HUES64 (cell line): Measurements from ENCODE around the gene SMARCD3.
A peak's percentile ranks its signal among the peaks of the same experiment; 100 is the strongest.

ENCODE experiments used
- H3K27ac ChIP-seq: 2 replicates; pipeline ENCODE4 v1.7.0; 2013; ENCODE audit warnings: low read depth, low read length, inconsistent platforms
- H3K27me3 ChIP-seq: 2 replicates; pipeline ENCODE4 v1.6.1; 2013; ENCODE audit warnings: mild to moderate bottlenecking, low read length; ENCODE audit not compliant: insufficient read depth
- H3K36me3 ChIP-seq: 2 replicates; pipeline ENCODE4 v1.6.1; 2013; ENCODE audit warnings: mild to moderate bottlenecking, low read length; ENCODE audit not compliant: insufficient read depth
- H3K4me1 ChIP-seq: 2 replicates; pipeline ENCODE4 v1.6.1; 2013; ENCODE audit warnings: mild to moderate bottlenecking, low read length, moderate library complexity; ENCODE audit not compliant: insufficient read depth
- H3K4me3 ChIP-seq: 2 replicates; pipeline ENCODE4 v1.5.1; 2013; ENCODE audit warnings: mild to moderate bottlenecking, low read length, moderate library complexity
- H3K9ac ChIP-seq: 2 replicates; pipeline ENCODE4 v1.6.1; 2013; ENCODE audit warnings: mild to moderate bottlenecking, low read depth, low read length
- H3K9me3 ChIP-seq: 2 replicates; pipeline ENCODE4 v1.6.1; 2013; ENCODE audit warnings: low read depth, low read length; ENCODE audit not compliant: insufficient read depth
- WGBS: fragments of 150-250, 120-280 bp; methylation state at CpG from one replicate; pipeline ENCODE4 v1.1.7; 2013; ENCODE audit warnings: missing lambda C conversion rate; 5-methylcytosine and 5-hydroxymethylcytosine counted together

SMARCD3 gene

GRCh38 chr7:151279868-151280267 lies 31.4 kb upstream of the SMARCD3 start:
- Histone ChIP-seq H3K27me3 (peaks cover 33% of the 10 kb centered on the region), H3K9ac (no peak overlapping the region), H3K36me3 (no peaks in the 10 kb centered on the region), H3K27ac (no peak overlapping the region), H3K9me3 (no peaks in the 10 kb centered on the region), H3K4me1 (0 out of 2 replicates have a peak, but pooled peaks cover 4% of the 10 kb centered on the region), H3K4me3 (no peak overlapping the region)
- 85% methylated on average over 5 of the region's 5 CpGs for WGBS

GRCh38 chr7:151278949-151279348 lies 30.5 kb upstream of the SMARCD3 start:
- no peaks in the 10 kb centered on the region for H3K36me3 ChIP-seq
- H3K27me3 ChIP-seq, result peaks cover 38% of the 10 kb centered on the region
- H3K4me3 ChIP-seq, result no peak overlapping the region
- whole genome bisulfite sequencing, result 89% methylated on average over 12 of the region's 12 CpGs
- H3K27ac ChIP-seq, result no peak overlapping the region
- H3K4me1 ChIP-seq, result 0 out of 2 replicates have a peak, but pooled peaks cover 4% of the 10 kb centered on the region
- H3K9me3 ChIP-seq, result no peaks in the 10 kb centered on the region
- no peak overlapping the region for H3K9ac ChIP-seq

- Histone ChIP-seq H3K4me1 (0 out of 2 replicates have a peak, but pooled peaks cover 4% of the 10 kb centered on the region), H3K4me3 (no peak overlapping the region), H3K27me3 (peaks cover 38% of the 10 kb centered on the region), H3K9ac (no peak overlapping the region), H3K36me3 (no peaks in the 10 kb centered on the region), H3K27ac (no peak overlapping the region), H3K9me3 (no peaks in the 10 kb centered on the region)
- 78% methylated on average over 8 of the region's 8 CpGs for WGBS
These were observed 29.1 kb upstream of the SMARCD3 start for GRCh38 chr7:151277631-151278030.

- H3K9me3 ChIP-seq, result no peaks in the 10 kb centered on the region
- H3K36me3 ChIP-seq, result no peaks in the 10 kb centered on the region
- H3K27me3 ChIP-seq, result peaks cover 38% of the 10 kb centered on the region
- no peak overlapping the region for H3K27ac ChIP-seq
- 0 out of 2 replicates have a peak overlapping the region, but pooled peaks have one; percentile 33 for H3K9ac ChIP-seq
- H3K4me1 ChIP-seq, result 0 out of 2 replicates have a peak, but pooled peaks cover 4% of the 10 kb centered on the region
- peak overlapping the region; percentile 47 for H3K4me3 ChIP-seq
- WGBS, result 12% methylated on average over 63 of the region's 63 CpGs
These were observed 28.4 kb upstream of the SMARCD3 start for GRCh38 chr7:151276666-151277590.

GRCh38 chr7:151275813-151276577 lies 27.5 kb upstream of the SMARCD3 start:
- Histone ChIP-seq H3K4me3 (peak overlapping the region; percentile 25; the same call in 1 of the 2 replicates), H3K4me1 (0 out of 2 replicates have a peak, but pooled peaks cover 4% of the 10 kb centered on the region), H3K9me3 (no peaks in the 10 kb centered on the region), H3K27me3 (peaks cover 38% of the 10 kb centered on the region), H3K27ac (no peak overlapping the region), H3K9ac (no peak overlapping the region), H3K36me3 (no peaks in the 10 kb centered on the region)
- 24% methylated on average over 10 of the region's 10 CpGs for WGBS

GRCh38 chr7:151274936-151275812 lies 26.7 kb upstream of the SMARCD3 start:
- H3K36me3 ChIP-seq, result no peaks in the 10 kb centered on the region
- H3K4me3 ChIP-seq, result no peak overlapping the region
- no peak overlapping the region for H3K9ac ChIP-seq
- peaks cover 38% of the 10 kb centered on the region for H3K27me3 ChIP-seq
- H3K27ac ChIP-seq, result no peak overlapping the region
- WGBS, result 83% methylated on average over 17 of the region's 17 CpGs
- H3K9me3 ChIP-seq, result no peaks in the 10 kb centered on the region
- 0 out of 2 replicates have a peak, but pooled peaks cover 4% of the 10 kb centered on the region for H3K4me1 ChIP-seq

GRCh38 chr7:151274396-151274795 lies 25.9 kb upstream of the SMARCD3 start:
- Histone ChIP-seq H3K4me1 (0 out of 2 replicates have a peak, but pooled peaks cover 4% of the 10 kb centered on the region), H3K27me3 (peaks cover 33% of the 10 kb centered on the region), H3K4me3 (no peak overlapping the region), H3K9me3 (no peaks in the 10 kb centered on the region), H3K27ac (no peak overlapping the region), H3K9ac (no peak overlapping the region), H3K36me3 (no peaks in the 10 kb centered on the region)
- 92% methylated on average over 9 of the region's 9 CpGs for WGBS

- H3K4me1 ChIP-seq, result 0 out of 2 replicates have a peak, but pooled peaks cover 4% of the 10 kb centered on the region
- H3K36me3 ChIP-seq, result no peaks in the 10 kb centered on the region
- peaks cover 31% of the 10 kb centered on the region for H3K27me3 ChIP-seq
- no peaks in the 10 kb centered on the region for H3K9me3 ChIP-seq
- WGBS, result 85% methylated on average over 9 of the region's 9 CpGs
- no peak overlapping the region for H3K4me3 ChIP-seq
- H3K27ac ChIP-seq, result no peak overlapping the region
- H3K9ac ChIP-seq, result no peak overlapping the region
These were observed 25.3 kb upstream of the SMARCD3 start for GRCh38 chr7:151273651-151274390.

- Histone ChIP-seq H3K36me3 (no peaks in the 10 kb centered on the region), H3K4me3 (no peak overlapping the region), H3K9me3 (no peaks in the 10 kb centered on the region), H3K9ac (no peak overlapping the region), H3K4me1 (0 out of 2 replicates have a peak, but pooled peaks cover 4% of the 10 kb centered on the region), H3K27me3 (peaks cover 30% of the 10 kb centered on the region), H3K27ac (no peak overlapping the region)
- WGBS, result 93% methylated on average over 7 of the region's 7 CpGs
These were observed 24.4 kb upstream of the SMARCD3 start for GRCh38 chr7:151272877-151273276.

- 84% methylated on average over 10 of the region's 10 CpGs for WGBS
- Histone ChIP-seq H3K27ac (no peak overlapping the region), H3K4me3 (no peak overlapping the region), H3K27me3 (peaks cover 25% of the 10 kb centered on the region), H3K9ac (no peak overlapping the region), H3K4me1 (0 out of 2 replicates have a peak, but pooled peaks cover 3% of the 10 kb centered on the region), H3K36me3 (no peaks in the 10 kb centered on the region), H3K9me3 (no peaks in the 10 kb centered on the region)
These were observed 23.9 kb upstream of the SMARCD3 start for GRCh38 chr7:151272405-151272804.
